Hypothalamus (tissue), 51 donors: ENCODE measurements around the gene MRM1.
A peak's percentile ranks its signal among the peaks of the same experiment; 100 is the strongest.
"Not testable (repeated sequence)": the region's sequence is repeated elsewhere in the genome, so short reads cannot be mapped to it uniquely, and the experiment has no call there.

ENCODE experiments used
- DNase-seq, 51 donors: peaks; one replicate each; lab custom pipeline; 2025; lab: John Stamatoyannopoulos, UW

Gene MRM1

GRCh38 chr17:36599546-36600250 lies 1.7 kb upstream of the MRM1 start:
- no peak for DNase-seq

- no peak for DNase-seq
Observed at GRCh38 chr17:36600465-36600864, 918 bp upstream of the MRM1 start.

GRCh38 chr17:36600936-36601302 lies 464 bp upstream of the MRM1 start:
- peak in 1 of 51 donors; percentile 56 for DNase-seq

- peak in 9 of 51 donors; percentile 9 to 54 (median 40) for DNase-seq
Observed at GRCh38 chr17:36602030-36602748, 806 bp downstream of the MRM1 start.

GRCh38 chr17:36602924-36603384 lies 1.6 kb downstream of the MRM1 start:
- peak in 23 of 51 donors; percentile 4 to 53 (median 27) for DNase-seq

- DNase-seq: not testable (repeated sequence)
Observed at GRCh38 chr17:36605028-36605427, 3.6 kb downstream of the MRM1 start.

GRCh38 chr17:36608280-36608679 lies 6.9 kb downstream of the MRM1 start:
- no peak for DNase-seq

GRCh38 chr17:36608794-36609497 lies 7.6 kb downstream of the MRM1 start:
- peak in 28 of 51 donors; percentile 5 to 76 (median 28) for DNase-seq

- no peak for DNase-seq
Observed at GRCh38 chr17:36609498-36609862, 8.1 kb downstream of the MRM1 start.

- DNase-seq: no peak
Observed at GRCh38 chr17:36610474-36610873, 9.1 kb downstream of the MRM1 start.

GRCh38 chr17:36611345-36612072 lies 10.1 kb downstream of the MRM1 start:
- no peak for DNase-seq

GRCh38 chr17:36612323-36612722 lies 10.9 kb downstream of the MRM1 start:
- no peak for DNase-seq

- no peak for DNase-seq
Observed at GRCh38 chr17:36613155-36613554, 11.8 kb downstream of the MRM1 start.

GRCh38 chr17:36614081-36614480 lies 12.7 kb downstream of the MRM1 start:
- DNase-seq: no peak

- no peak for DNase-seq
Observed at GRCh38 chr17:36614933-36615332, 13.6 kb downstream of the MRM1 start.

GRCh38 chr17:36616061-36617029 lies 15.0 kb downstream of the MRM1 start:
- no peak for DNase-seq

GRCh38 chr17:36617773-36618172 lies 16.4 kb downstream of the MRM1 start:
- no peak for DNase-seq

- no peak for DNase-seq
Observed at GRCh38 chr17:36623281-36623680, 21.9 kb downstream of the MRM1 start.

GRCh38 chr17:36625188-36625587 lies 23.8 kb downstream of the MRM1 start:
- no peak for DNase-seq

- DNase-seq: peak in 3 of 51 donors; percentile 4 to 5 (median 4)
Observed at GRCh38 chr17:36627101-36627500, 25.7 kb downstream of the MRM1 start.
